GM20000 (cell line): Measurements from ENCODE around the gene TM4SF18.
A peak's percentile ranks its signal among the peaks of the same experiment; 100 is the strongest.

Experiments used
- DNase-seq: peaks from one replicate; pipeline ENCODE4 v3.0.0; 2012; ENCODE audit warnings: low spot score
- CTCF ChIP-seq: IDR thresholded peaks from 2 replicates; pipeline ENCODE4 v1.5.1; 2012; ENCODE audit warnings: mild to moderate bottlenecking, control low read depth; ENCODE audit errors: extremely low read depth, missing control alignments

The TM4SF18 gene

GRCh38 chr3:149291178-149291577, 42.3 kb downstream of the TM4SF18 start:
- peak; percentile 50 for DNase-seq
- TF ChIP-seq CTCF: peak; percentile 60

- DNase-seq: no peak
- TF ChIP-seq CTCF: no peak
Observed at GRCh38 chr3:149288655-149289054, 44.8 kb downstream of the TM4SF18 start.

GRCh38 chr3:149284034-149284433, 49.4 kb downstream of the TM4SF18 start:
- DNase-seq: no peak
- no peak for TF ChIP-seq CTCF

- no peak for TF ChIP-seq CTCF
Observed at GRCh38 chr3:149283401-149283800, 50.0 kb downstream of the TM4SF18 start.

GRCh38 chr3:149282836-149283235, 50.6 kb downstream of the TM4SF18 start:
- DNase-seq: no peak
- TF ChIP-seq CTCF: no peak

More at GRCh38 chr3:149283401-149283800, 50.0 kb downstream of the TM4SF18 start:
- no peak for DNase-seq

GRCh38 chr3:149282322-149282721, 51.1 kb downstream of the TM4SF18 start:
- TF ChIP-seq CTCF: no peak

GRCh38 chr3:149280671-149281349, 52.6 kb downstream of the TM4SF18 start:
- DNase-seq: no peak
- TF ChIP-seq CTCF: no peak

More at GRCh38 chr3:149282322-149282721, 51.1 kb downstream of the TM4SF18 start:
- DNase-seq: no peak
